Endodermal cell (in vitro differentiated cells): ENCODE data around the gene GRK4. TPM values are rescaled to one million over a fixed set of nuclear protein-coding genes. Genes with fewer than 3 reads are reported as not detected.

ENCODE experiments used
- DNase-seq: peaks from one replicate; pipeline ENCODE4 v3.0.0-alpha.2; 2017
- H3K27ac ChIP-seq: 2 replicates; pipeline ENCODE4 v1.5.1; 2013; ENCODE audit warnings: mild to moderate bottlenecking, low read depth, low read length, moderate library complexity
- H3K27me3 ChIP-seq: 2 replicates; pipeline ENCODE4 v1.6.1; 2013; ENCODE audit warnings: mild to moderate bottlenecking, low read length, moderate library complexity; ENCODE audit not compliant: insufficient read depth, control insufficient read depth, poor library complexity, severe bottlenecking
- H3K36me3 ChIP-seq: 2 replicates; pipeline ENCODE4 v1.7.0; 2013; ENCODE audit warnings: mild to moderate bottlenecking, low read length, moderate library complexity; ENCODE audit not compliant: control insufficient read depth, insufficient read depth
- H3K4me1 ChIP-seq: one replicate; pipeline ENCODE4 v1.7.0; 2013; ENCODE audit warnings: low read length; ENCODE audit not compliant: control insufficient read depth, insufficient read depth
- H3K4me3 ChIP-seq: 2 replicates; pipeline ENCODE4 v1.5.1; 2013; ENCODE audit warnings: mild to moderate bottlenecking, low read length, moderate library complexity
- H3K9ac ChIP-seq: 2 replicates; pipeline ENCODE4 v1.6.1; 2013; ENCODE audit warnings: mild to moderate bottlenecking, low read length, moderate library complexity; ENCODE audit not compliant: poor library complexity, severe bottlenecking; ENCODE audit errors: extremely low read depth
- H3K9me3 ChIP-seq: 2 replicates; pipeline ENCODE4 v1.6.1; 2013; ENCODE audit warnings: mild to moderate bottlenecking, low read length, moderate library complexity; ENCODE audit not compliant: control insufficient read depth
- H3K27ac Mint-ChIP-seq: 2 replicates; pipeline ENCODE4 v1.8.0; 2020; ENCODE audit warnings: mixed read lengths
- H3K27me3 Mint-ChIP-seq: 2 replicates; pipeline ENCODE4 v1.8.0; 2021; ENCODE audit warnings: mild to moderate bottlenecking, mixed read lengths; ENCODE audit not compliant: insufficient read depth
- H3K36me3 Mint-ChIP-seq: 2 replicates; pipeline ENCODE4 v1.8.0; 2020; ENCODE audit warnings: low read depth, mixed read lengths
- H3K4me1 Mint-ChIP-seq: 2 replicates; pipeline ENCODE4 v1.8.0; 2020; ENCODE audit warnings: mixed read lengths
- H3K4me3 Mint-ChIP-seq: 2 replicates; pipeline ENCODE4 v1.8.0; 2020; ENCODE audit warnings: mild to moderate bottlenecking, moderate library complexity, mixed read lengths
- H3K9me3 Mint-ChIP-seq: 2 replicates; pipeline ENCODE4 v1.8.0; 2020; ENCODE audit warnings: mild to moderate bottlenecking, mixed read lengths
- CTCF ChIP-seq: fragments of 200-600 bp; sonication (generic); conservative IDR thresholded peaks from 2 replicates; pipeline ENCODE4 v1.5.0; 2021; ENCODE audit warnings: antibody characterized with exemption, mild to moderate bottlenecking
- WGBS, 2 experiments: methylation state at CpG; one replicate each; pipeline versions ENCODE4 v1.1.5 to v1.1.7; 2013; ENCODE audit warnings: missing lambda C conversion rate in 2 of 2, mixed read lengths in 1 of 2; ENCODE audit not compliant: insufficient coverage in 1 of 2, insufficient read length in 1 of 2; 5-methylcytosine and 5-hydroxymethylcytosine counted together
- total RNA-seq, 2 donors: library from RNA; stranded (reverse); fragmentation: NEBNext Ultra II Directional in 1 of 2; extraction: Animal tissue kit (Norgen Biotek cat#: 25700) in 1 of 2; gene quantifications; 2 replicates in 1 of 2; 3 replicates in 1 of 2; pipeline ENCODE4 v1.2.1, GENCODE V29; 2021

GRK4 gene
- total RNA-seq, 2 donors from 2014 or later, result 2.8 to 4.2 TPM

- Mint-ChIP-seq H3K27me3 (no peaks in the 10 kb centered on the region), H3K27ac (no peak overlapping the region), H3K36me3 (peaks cover 82% of the 10 kb centered on the region), H3K4me1 (peaks cover 5% of the 10 kb centered on the region), H3K9me3 (no peaks in the 10 kb centered on the region), H3K4me3 (no peak overlapping the region)
- Histone ChIP-seq H3K4me3 (no peak overlapping the region), H3K27me3 (no peaks in the 10 kb centered on the region), H3K27ac (no peak overlapping the region), H3K9ac (no peak overlapping the region), H3K4me1 (peaks cover 8% of the 10 kb centered on the region), H3K36me3 (peaks cover 90% of the 10 kb centered on the region), H3K9me3 (no peaks in the 10 kb centered on the region)
- no peak for TF ChIP-seq CTCF
- peak; percentile 52 for DNase-seq
- 95 to 97% methylated on average over 21 of the region's 21 CpGs for WGBS, 2 experiments
These were observed 21.3 kb upstream of the GRK4 start for GRCh38 chr4:2942037-2942531.

- no peak overlapping the region for H3K27ac Mint-ChIP-seq
- H3K9ac ChIP-seq, result no peak overlapping the region
- H3K9me3 ChIP-seq, result no peaks in the 10 kb centered on the region
- no peaks in the 10 kb centered on the region for H3K9me3 Mint-ChIP-seq
- 92 to 96% methylated on average over 23 to 31 of the region's 31 CpGs for WGBS, 2 experiments
- no peaks in the 10 kb centered on the region for H3K27me3 Mint-ChIP-seq
- H3K36me3 Mint-ChIP-seq, result peaks cover 83% of the 10 kb centered on the region
- H3K4me1 ChIP-seq, result peaks cover 3% of the 10 kb centered on the region
- H3K4me3 Mint-ChIP-seq, result no peak overlapping the region
- H3K4me3 ChIP-seq, result no peak overlapping the region
- TF ChIP-seq CTCF, result no peak
- H3K4me1 Mint-ChIP-seq, result no peaks in the 10 kb centered on the region
- peak; percentile 45 for DNase-seq
- H3K27me3 ChIP-seq, result no peaks in the 10 kb centered on the region
- H3K27ac ChIP-seq, result no peak overlapping the region
- H3K36me3 ChIP-seq, result peaks cover 94% of the 10 kb centered on the region
These were observed 20.6 kb upstream of the GRK4 start for GRCh38 chr4:2942532-2943363.

GRCh38 chr4:2943364-2944090 lies 19.8 kb upstream of the GRK4 start:
- Histone ChIP-seq H3K36me3 (peaks cover 92% of the 10 kb centered on the region), H3K4me3 (no peak overlapping the region), H3K4me1 (peaks cover 3% of the 10 kb centered on the region), H3K9me3 (no peaks in the 10 kb centered on the region), H3K9ac (no peak overlapping the region), H3K27ac (no peak overlapping the region), H3K27me3 (no peaks in the 10 kb centered on the region)
- Mint-ChIP-seq H3K27ac (no peak overlapping the region), H3K4me3 (no peak overlapping the region), H3K27me3 (no peaks in the 10 kb centered on the region), H3K36me3 (peaks cover 82% of the 10 kb centered on the region), H3K9me3 (no peaks in the 10 kb centered on the region), H3K4me1 (no peaks in the 10 kb centered on the region)
- TF ChIP-seq CTCF, result no peak
- 97 to 98% methylated on average over 5 to 19 of the region's 20 CpGs for WGBS, 2 experiments
- DNase-seq, result peak; percentile 33
